Esophagus muscularis mucosa (tissue), 4 donors: Measurements from ENCODE around the gene AVL9. TPM values are rescaled to one million over a fixed set of nuclear protein-coding genes. Genes with fewer than 3 reads are reported as not detected.

Experiments used
- DNase-seq: peaks from one replicate; pipeline ENCODE4 v3.0.0-alpha.2; 2017; ENCODE audit errors: extremely low spot score
- H3K27ac ChIP-seq, 4 donors: fragments of 200-600 bp; sonication (generic); replicated peaks in 1 of 4; 1 replicate in 3 of 4; 2 replicates in 1 of 4; pipeline ENCODE4 v1.5.1; 2016 to 2019; ENCODE audit warnings: mild to moderate bottlenecking in 1 of 4
- H3K27me3 ChIP-seq, 4 donors: fragments of 200-600 bp; sonication (generic); one replicate each; pipeline versions ENCODE4 v1.5.1 to v1.6.0; 2016 to 2019
- H3K36me3 ChIP-seq, 4 donors: fragments of 200-600 bp; sonication (generic); one replicate each; pipeline ENCODE4 v1.5.1; 2016 to 2019
- H3K4me1 ChIP-seq, 4 donors: fragments of 200-600 bp; sonication (generic); one replicate each; pipeline ENCODE4 v1.5.1; 2016 to 2019
- H3K4me3 ChIP-seq, 4 donors: fragments of 200-600 bp; sonication (generic); 1 replicate in 2 of 4; 2 replicates in 2 of 4; pipeline ENCODE4 v1.5.1; 2016 to 2019; ENCODE audit warnings: mild to moderate bottlenecking in 4 of 4, moderate library complexity in 1 of 4
- H3K9me3 ChIP-seq, 4 donors: fragments of 200-600 bp; sonication (generic); 1 replicate in 3 of 4; 2 replicates in 1 of 4; pipeline ENCODE4 v1.5.1; 2016 to 2019
- CTCF ChIP-seq, 3 experiments: fragments of 200-600 bp in 2 of 3; fragments of 450-650 bp in 1 of 3; sonication (generic) in 2 of 3; IDR thresholded peaks; one replicate each; pipeline ENCODE4 v1.5.1; 2017 to 2019; ENCODE audit warnings: antibody characterized with exemption in 3 of 3, mild to moderate bottlenecking in 2 of 3, moderate library complexity in 1 of 3
- EP300 ChIP-seq: sonication (generic); formaldehyde crosslinking; IDR thresholded peaks from one replicate; pipeline ENCODE4 v1.6.1; 2017; ENCODE audit warnings: antibody characterized with exemption
- POLR2A ChIP-seq: fragments of 450-650 bp; IDR thresholded peaks from one replicate; pipeline ENCODE4 v1.6.1; 2017; ENCODE audit warnings: antibody characterized with exemption, moderate library complexity, mild to moderate bottlenecking, low read depth
- POLR2AphosphoS5 ChIP-seq, 2 donors: sonication (generic); formaldehyde crosslinking; IDR thresholded peaks; one replicate each; pipeline ENCODE4 v1.6.1; 2017; ENCODE audit warnings: antibody characterized with exemption in 2 of 2
- WGBS: methylation state at CpG from one replicate; pipeline ENCODE4 v1.1.5; 2018; 5-methylcytosine and 5-hydroxymethylcytosine counted together
- intact Hi-C: fragments of 100-400 bp; cut with DNase I; formaldehyde crosslinking; loops from one replicate; pipeline ENCODE4 v1.15.1; 2023
- total RNA-seq, 4 donors: library from RNA; depleted of rRNA; stranded (reverse); fragments of >200 nt; gene quantifications; one replicate each; pipeline versions ENCODE4 v1.1.0 to v1.2.1, GENCODE V29; 2016

The AVL9 gene
- total RNA-seq, 4 donors from 2014 or later, result 18.8 to 27.7 (median 21.3) TPM

- DNase-seq, result no peak
- no peaks in the 10 kb centered on the region for H3K4me1 ChIP-seq
- no peaks in the 10 kb centered on the region for H3K27me3 ChIP-seq
- no peaks in the 10 kb centered on the region for H3K36me3 ChIP-seq
- no peaks in the 10 kb centered on the region for H3K9me3 ChIP-seq
- TF ChIP-seq EP300, result no peak
- TF ChIP-seq POLR2A, result no peak
- no peak for TF ChIP-seq CTCF (IDR thresholded peaks at IDR 0.05)
- TF ChIP-seq POLR2AphosphoS5 (IDR thresholded peaks at IDR 0.05), result no peak
- intact Hi-C loops, result no loop called here
- H3K27ac ChIP-seq, result no peak overlapping the region
- no peak overlapping the region for H3K4me3 ChIP-seq
Observed at GRCh38 chr7:32605032-32605431, 109.7 kb downstream of the AVL9 start.

GRCh38 chr7:32609463-32609862, 114.2 kb downstream of the AVL9 start:
- TF ChIP-seq EP300 (no peak), POLR2AphosphoS5 (IDR thresholded peaks at IDR 0.05) (no peak)
- Histone ChIP-seq H3K27me3 (no peaks in the 10 kb centered on the region), H3K9me3 (no peaks in the 10 kb centered on the region), H3K36me3 (no peaks in the 10 kb centered on the region), H3K4me3 (no peak overlapping the region), H3K27ac (no peak overlapping the region), H3K4me1 (peaks cover 0 to 8% (median 5%) of the 10 kb centered on the region in 4 donors)
- DNase-seq, result no peak
- 80% methylated on average over 4 of the region's 4 CpGs for WGBS
- intact Hi-C loops, result no loop called here

- H3K4me1 ChIP-seq, result peaks cover 0 to 8% (median 5%) of the 10 kb centered on the region in 4 donors
- 60% methylated on average over 5 of the region's 5 CpGs for WGBS
- H3K36me3 ChIP-seq, result no peaks in the 10 kb centered on the region
- H3K9me3 ChIP-seq, result no peaks in the 10 kb centered on the region
- TF ChIP-seq CTCF (IDR thresholded peaks at IDR 0.05), result no peak
- no peak for TF ChIP-seq POLR2A
- TF ChIP-seq EP300, result no peak
- no peak for TF ChIP-seq POLR2AphosphoS5 (IDR thresholded peaks at IDR 0.05)
- intact Hi-C loops, result no loop called here
- no peak for DNase-seq
- H3K27ac ChIP-seq, result peak overlapping the region in 1 of 4 donors; percentile 7
- no peak overlapping the region for H3K4me3 ChIP-seq
- H3K27me3 ChIP-seq, result no peaks in the 10 kb centered on the region
Observed at GRCh38 chr7:32611201-32612099, 116.2 kb downstream of the AVL9 start.

- no peaks in the 10 kb centered on the region for H3K27me3 ChIP-seq
- no peaks in the 10 kb centered on the region for H3K36me3 ChIP-seq
- H3K4me3 ChIP-seq, result no peak overlapping the region
- no peaks in the 10 kb centered on the region for H3K9me3 ChIP-seq
- WGBS, result 100% methylated on average over 1 of the region's 1 CpG
- no peak overlapping the region for H3K27ac ChIP-seq
- intact Hi-C loops, result no loop called here
- DNase-seq, result no peak
- TF ChIP-seq POLR2AphosphoS5 (IDR thresholded peaks at IDR 0.05) (no peak), POLR2A (no peak), EP300 (no peak), CTCF (IDR thresholded peaks at IDR 0.05) (no peak)
- peaks cover 0 to 6% (median 0%) of the 10 kb centered on the region in 4 donors for H3K4me1 ChIP-seq
Observed at GRCh38 chr7:32616625-32617024, 121.3 kb downstream of the AVL9 start.

GRCh38 chr7:32618470-32618869, 123.2 kb downstream of the AVL9 start:
- no peaks in the 10 kb centered on the region for H3K27me3 ChIP-seq
- intact Hi-C loops, result no loop called here
- TF ChIP-seq CTCF (IDR thresholded peaks at IDR 0.05) (no peak), POLR2A (no peak), EP300 (no peak), POLR2AphosphoS5 (IDR thresholded peaks at IDR 0.05) (no peak)
- no peak overlapping the region for H3K27ac ChIP-seq
- DNase-seq, result no peak
- no peaks in the 10 kb centered on the region for H3K9me3 ChIP-seq
- WGBS, result 88% methylated on average over 2 of the region's 2 CpGs
- no peak overlapping the region for H3K4me3 ChIP-seq
- no peaks in the 10 kb centered on the region for H3K4me1 ChIP-seq
- H3K36me3 ChIP-seq, result no peaks in the 10 kb centered on the region
